Measurements from ENCODE around the gene MGAT5.

Gene MGAT5

GRCh38 chr2:134247679-134248078 lies 6.2 kb upstream of the MGAT5 start:
- Mint-ChIP-seq H3K4me3 (no peak overlapping the region), H3K27me3 (no peaks in the 10 kb centered on the region), H3K4me1 (peaks cover 85% of the 10 kb centered on the region), H3K9me3 (no peaks in the 10 kb centered on the region), H3K27ac (ENCODE audit: low read depth) (no peak overlapping the region), H3K36me3 (ENCODE audit: insufficient read depth) (peaks cover 4% of the 10 kb centered on the region)
- no peak for DNase-seq (ENCODE audit: low spot score in 2 of 2)
- ATAC-seq (replicated peaks; ENCODE audit: extremely low read depth, poor library complexity, severe bottlenecking), result no peak

- DNase-seq (ENCODE audit: low spot score in 2 of 2), result no peak
- H3K4me3 Mint-ChIP-seq, result no peak overlapping the region
- H3K4me1 Mint-ChIP-seq, result peaks cover 85% of the 10 kb centered on the region
- peaks cover 4% of the 10 kb centered on the region for H3K36me3 Mint-ChIP-seq (ENCODE audit: insufficient read depth)
- H3K27me3 Mint-ChIP-seq, result no peaks in the 10 kb centered on the region
- no peak for ATAC-seq (replicated peaks; ENCODE audit: extremely low read depth, poor library complexity, severe bottlenecking)
- H3K9me3 Mint-ChIP-seq, result no peaks in the 10 kb centered on the region
- H3K27ac Mint-ChIP-seq (ENCODE audit: low read depth), result no peak overlapping the region
Observed at GRCh38 chr2:134248913-134249312, 5.0 kb upstream of the MGAT5 start.

- DNase-seq (ENCODE audit: low spot score in 2 of 2), result no peak
- Mint-ChIP-seq H3K27me3 (no peaks in the 10 kb centered on the region), H3K9me3 (no peaks in the 10 kb centered on the region), H3K4me3 (peak overlapping the region; percentile 4), H3K4me1 (peaks cover 80% of the 10 kb centered on the region), H3K27ac (ENCODE audit: low read depth) (peak overlapping the region; percentile 1), H3K36me3 (ENCODE audit: insufficient read depth) (peaks cover 4% of the 10 kb centered on the region)
- ATAC-seq (replicated peaks; ENCODE audit: extremely low read depth, poor library complexity, severe bottlenecking), result peak; percentile 27
Observed at GRCh38 chr2:134249755-134250154, 4.1 kb upstream of the MGAT5 start.

DNA sequence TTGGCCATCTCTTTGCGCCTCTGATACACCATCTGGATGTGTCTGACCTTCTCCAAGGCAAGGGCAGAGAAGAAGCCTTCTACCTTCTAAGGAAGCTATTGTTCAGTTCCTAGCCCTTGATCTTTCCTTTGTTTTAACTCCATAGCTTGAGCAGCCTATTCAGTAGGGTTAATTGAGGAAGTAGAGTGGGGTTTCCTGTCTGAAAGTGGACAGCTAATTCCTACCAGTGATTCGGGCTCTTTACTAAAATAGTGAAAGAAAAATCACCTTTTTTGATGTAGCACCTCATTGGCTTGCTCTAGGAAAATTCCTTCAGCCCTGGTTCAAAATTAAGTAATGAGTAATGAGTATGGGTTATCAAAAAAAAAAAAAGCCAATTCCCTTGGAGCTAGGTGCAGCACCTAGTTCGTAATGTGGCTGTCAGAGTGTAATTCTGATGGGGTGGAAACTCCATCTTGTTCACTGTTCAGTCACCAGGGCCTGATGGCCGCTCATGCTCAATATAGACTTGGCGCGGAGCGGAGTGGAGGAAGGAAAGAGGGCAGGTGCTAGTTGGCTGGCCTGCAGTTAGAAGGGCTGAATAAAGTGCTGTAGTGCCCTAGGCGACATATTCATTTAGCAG lies 2.9 kb upstream of the MGAT5 start:
- no peak overlapping the region for H3K4me3 Mint-ChIP-seq
- DNase-seq (ENCODE audit: low spot score in 2 of 2) (no peak), ATAC-seq (replicated peaks; ENCODE audit: extremely low read depth, poor library complexity, severe bottlenecking) (no peak)
- H3K27ac Mint-ChIP-seq (ENCODE audit: low read depth), result no peak overlapping the region
- no peaks in the 10 kb centered on the region for H3K27me3 Mint-ChIP-seq
- H3K4me1 Mint-ChIP-seq, result peaks cover 75% of the 10 kb centered on the region
- no peaks in the 10 kb centered on the region for H3K9me3 Mint-ChIP-seq
- peaks cover 7% of the 10 kb centered on the region for H3K36me3 Mint-ChIP-seq (ENCODE audit: insufficient read depth)

DNA sequence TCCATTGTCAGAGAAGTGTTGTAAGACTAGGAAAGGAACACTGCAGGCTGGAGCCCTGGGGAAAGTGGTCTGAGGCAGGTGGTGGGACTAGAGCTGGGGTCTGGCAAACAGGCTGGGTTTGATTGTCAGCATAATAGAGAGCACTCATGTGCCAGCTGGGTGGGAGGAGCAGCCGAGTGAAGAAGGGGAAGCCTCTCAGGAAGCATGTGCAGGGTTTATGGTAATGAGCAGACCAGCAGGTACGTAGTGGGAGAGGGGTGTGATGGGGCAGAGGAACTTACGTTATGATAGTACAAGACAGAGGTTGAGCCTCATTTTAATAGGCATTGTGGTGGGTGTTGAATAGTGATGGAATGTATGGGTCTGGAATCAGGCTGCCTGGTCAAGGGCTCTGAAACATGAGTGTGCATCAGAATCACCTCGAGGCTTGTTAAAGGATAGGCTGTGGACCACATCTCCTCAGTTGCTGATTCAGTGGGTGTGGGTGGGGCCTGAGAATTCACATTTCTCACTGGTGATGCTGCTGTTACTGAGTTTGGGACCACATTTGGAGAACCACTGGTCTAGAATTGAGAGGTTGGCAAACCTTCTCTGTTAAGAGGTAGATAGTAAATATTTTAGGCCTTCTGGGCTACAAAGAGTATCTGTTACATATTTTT lies 1.7 kb upstream of the MGAT5 start:
- Mint-ChIP-seq H3K27me3 (no peaks in the 10 kb centered on the region), H3K9me3 (no peaks in the 10 kb centered on the region), H3K27ac (ENCODE audit: low read depth) (peak overlapping the region; percentile 58), H3K36me3 (ENCODE audit: insufficient read depth) (peaks cover 7% of the 10 kb centered on the region), H3K4me1 (peaks cover 68% of the 10 kb centered on the region), H3K4me3 (peak overlapping the region; percentile 10)
- ATAC-seq (replicated peaks; ENCODE audit: extremely low read depth, poor library complexity, severe bottlenecking) (peak; percentile 47), DNase-seq (ENCODE audit: low spot score in 2 of 2) (no peak)

- no peaks in the 10 kb centered on the region for H3K27me3 Mint-ChIP-seq
- no peak for DNase-seq (ENCODE audit: low spot score in 2 of 2)
- no peak overlapping the region for H3K27ac Mint-ChIP-seq (ENCODE audit: low read depth)
- H3K9me3 Mint-ChIP-seq, result no peaks in the 10 kb centered on the region
- peaks cover 72% of the 10 kb centered on the region for H3K4me1 Mint-ChIP-seq
- H3K36me3 Mint-ChIP-seq (ENCODE audit: insufficient read depth), result peaks cover 8% of the 10 kb centered on the region
- ATAC-seq (replicated peaks; ENCODE audit: extremely low read depth, poor library complexity, severe bottlenecking), result no peak
- no peak overlapping the region for H3K4me3 Mint-ChIP-seq
Observed at GRCh38 chr2:134253117-134253704, 661 bp upstream of the MGAT5 start.

DNA sequence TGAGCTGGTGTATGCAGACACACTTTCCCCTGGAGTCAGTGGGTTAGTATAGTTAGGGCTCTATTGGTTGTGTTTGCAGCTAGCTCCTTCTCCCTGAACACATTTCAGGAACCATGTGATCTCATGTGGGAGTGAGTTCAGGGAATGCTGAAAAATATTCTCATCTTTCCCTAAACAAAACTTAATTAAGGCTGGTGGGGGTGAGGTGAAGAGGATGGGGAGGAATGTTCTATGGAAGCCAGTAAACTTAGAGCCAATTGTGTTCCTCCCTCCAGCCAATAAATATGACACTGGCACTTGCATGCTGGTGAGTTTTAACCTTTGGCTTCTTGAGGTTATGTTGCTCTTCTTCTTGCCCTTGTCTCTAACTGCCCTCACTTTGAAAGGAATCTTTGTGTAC lies 952 bp downstream of the MGAT5 start:
- ATAC-seq (replicated peaks; ENCODE audit: extremely low read depth, poor library complexity, severe bottlenecking) (no peak), DNase-seq (ENCODE audit: low spot score in 2 of 2) (no peak)
- H3K27ac Mint-ChIP-seq (ENCODE audit: low read depth), result no peak overlapping the region
- H3K4me3 Mint-ChIP-seq, result no peak overlapping the region
- H3K4me1 Mint-ChIP-seq, result peaks cover 72% of the 10 kb centered on the region
- peaks cover 14% of the 10 kb centered on the region for H3K36me3 Mint-ChIP-seq (ENCODE audit: insufficient read depth)
- no peaks in the 10 kb centered on the region for H3K27me3 Mint-ChIP-seq
- no peaks in the 10 kb centered on the region for H3K9me3 Mint-ChIP-seq

DNA sequence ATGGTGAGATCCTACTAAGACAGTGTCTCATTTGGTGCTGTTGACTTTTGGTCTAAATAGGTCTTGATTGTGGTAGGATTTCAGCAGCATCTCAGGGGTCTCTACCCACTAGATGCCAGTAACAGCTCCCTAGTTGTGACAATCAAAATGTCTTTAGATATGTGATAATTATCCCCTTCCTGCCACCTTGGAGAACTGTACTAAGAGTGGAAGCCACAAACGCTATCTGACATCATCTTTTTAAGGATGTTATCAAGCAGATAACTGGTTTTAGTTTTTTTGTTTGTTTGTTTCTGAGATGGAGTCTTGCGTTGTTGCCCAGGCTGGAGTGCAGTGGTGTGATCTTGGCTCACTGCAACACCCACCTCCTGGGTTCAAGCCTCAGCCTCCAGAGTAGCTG lies 3.1 kb downstream of the MGAT5 start:
- Mint-ChIP-seq H3K27me3 (no peaks in the 10 kb centered on the region), H3K4me3 (peak overlapping the region; percentile 38), H3K9me3 (no peaks in the 10 kb centered on the region), H3K36me3 (ENCODE audit: insufficient read depth) (peaks cover 13% of the 10 kb centered on the region), H3K4me1 (peaks cover 71% of the 10 kb centered on the region), H3K27ac (ENCODE audit: low read depth) (no peak overlapping the region)
- DNase-seq (ENCODE audit: low spot score in 2 of 2) (no peak), ATAC-seq (replicated peaks; ENCODE audit: extremely low read depth, poor library complexity, severe bottlenecking) (no peak)

DNA sequence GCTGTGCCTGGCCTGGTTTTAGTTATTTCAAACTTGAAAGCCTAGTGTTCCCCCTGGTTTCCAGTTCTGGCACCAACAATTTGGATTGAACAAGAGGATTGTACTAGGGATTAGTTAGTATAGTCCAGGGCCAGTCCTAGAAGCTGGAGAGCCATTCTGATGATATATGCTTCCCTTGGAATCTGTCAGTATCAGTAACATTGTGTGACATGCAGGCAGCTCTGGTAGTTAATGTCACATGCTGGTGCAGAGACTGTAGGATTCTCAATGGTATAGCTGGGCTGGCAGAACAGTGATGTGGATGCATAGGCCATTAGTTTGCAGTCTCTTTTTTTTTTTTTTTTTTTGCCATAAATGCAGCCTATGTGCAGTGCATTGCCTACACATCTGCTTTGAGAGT lies 3.6 kb downstream of the MGAT5 start:
- Mint-ChIP-seq H3K27me3 (no peaks in the 10 kb centered on the region), H3K4me3 (peak overlapping the region; percentile 38), H3K27ac (ENCODE audit: low read depth) (no peak overlapping the region), H3K4me1 (peaks cover 69% of the 10 kb centered on the region), H3K36me3 (ENCODE audit: insufficient read depth) (peaks cover 15% of the 10 kb centered on the region), H3K9me3 (no peaks in the 10 kb centered on the region)
- DNase-seq (ENCODE audit: low spot score in 2 of 2), result no peak
- ATAC-seq (replicated peaks; ENCODE audit: extremely low read depth, poor library complexity, severe bottlenecking), result no peak

DNA sequence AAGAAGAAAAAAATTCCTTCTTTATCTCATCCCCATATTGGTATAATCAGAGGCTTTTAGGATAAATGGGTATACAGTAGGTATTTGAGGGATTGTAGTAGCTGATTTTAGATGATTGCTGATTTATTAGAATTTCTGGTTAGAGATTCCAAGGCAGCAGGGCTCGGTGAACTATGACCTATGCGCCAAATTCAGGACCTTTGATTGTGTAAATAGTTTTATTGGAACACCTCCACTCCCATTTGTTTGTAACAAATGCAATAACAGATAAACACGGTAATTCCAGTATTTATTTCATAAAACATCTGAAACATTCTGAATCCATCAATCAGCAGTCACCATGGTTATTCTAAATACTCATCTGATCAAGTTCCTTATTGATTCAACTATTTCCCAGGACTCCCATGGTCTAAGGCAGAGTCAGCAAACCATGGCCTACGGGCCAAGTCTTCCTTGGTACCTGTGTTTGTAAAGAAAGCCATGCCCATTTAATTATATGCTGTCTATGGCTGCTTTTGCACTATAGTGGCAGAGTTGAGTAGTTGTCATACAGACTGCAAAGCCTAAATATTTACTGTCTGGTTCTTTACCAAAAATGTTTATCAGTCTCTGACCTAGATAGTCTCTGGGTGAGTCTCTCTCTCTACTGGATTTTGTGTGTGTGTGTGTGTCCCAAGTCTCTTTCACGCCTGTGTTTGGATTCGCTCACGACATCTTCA lies 4.3 kb downstream of the MGAT5 start:
- DNase-seq (ENCODE audit: low spot score in 2 of 2) (no peak), ATAC-seq (replicated peaks; ENCODE audit: extremely low read depth, poor library complexity, severe bottlenecking) (no peak)
- Mint-ChIP-seq H3K36me3 (ENCODE audit: insufficient read depth) (peaks cover 15% of the 10 kb centered on the region), H3K4me1 (peaks cover 72% of the 10 kb centered on the region), H3K27me3 (no peaks in the 10 kb centered on the region), H3K27ac (ENCODE audit: low read depth) (peak overlapping the region; percentile 76), H3K4me3 (peak overlapping the region; percentile 51), H3K9me3 (no peaks in the 10 kb centered on the region)

DNA sequence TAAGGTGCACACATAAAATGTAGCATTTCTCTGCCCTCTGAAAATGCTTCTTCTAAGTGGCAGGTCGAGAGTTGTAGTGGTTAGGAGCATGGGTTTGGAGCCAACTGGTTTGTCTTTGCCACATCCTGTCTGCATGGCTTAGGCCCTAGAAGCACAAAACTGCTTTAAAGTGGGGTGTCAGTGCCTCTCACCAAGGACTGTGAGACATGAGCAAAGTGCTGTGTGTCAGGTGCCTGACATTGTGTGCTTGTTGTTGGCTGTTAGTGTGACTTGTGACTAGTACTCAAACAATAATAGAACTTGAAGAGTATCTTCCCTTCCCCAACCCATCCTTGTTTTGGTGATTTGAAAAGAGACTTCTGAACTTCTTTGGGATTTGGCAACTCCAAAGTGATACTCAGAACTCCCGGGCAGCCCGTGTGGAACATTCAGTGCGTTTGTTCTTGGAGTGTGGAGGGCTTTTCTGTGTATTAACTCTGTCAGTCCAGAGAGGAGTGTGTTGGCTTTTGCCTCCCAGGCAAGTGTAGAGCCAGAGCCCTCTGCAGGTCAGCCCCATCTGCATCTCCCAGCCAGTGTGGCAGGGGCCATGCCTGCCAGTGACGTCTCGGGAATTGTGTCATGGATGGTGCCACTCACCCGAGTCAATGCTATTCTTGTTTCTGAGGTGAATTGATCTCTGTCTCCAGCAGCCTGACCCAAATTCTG lies 5.0 kb downstream of the MGAT5 start:
- Mint-ChIP-seq H3K27ac (ENCODE audit: low read depth) (peak overlapping the region; percentile 76), H3K36me3 (ENCODE audit: insufficient read depth) (peaks cover 15% of the 10 kb centered on the region), H3K9me3 (no peaks in the 10 kb centered on the region), H3K4me1 (peaks cover 66% of the 10 kb centered on the region), H3K4me3 (peak overlapping the region; percentile 51), H3K27me3 (no peaks in the 10 kb centered on the region)
- ATAC-seq (replicated peaks; ENCODE audit: extremely low read depth, poor library complexity, severe bottlenecking) (peak; percentile 97), DNase-seq (ENCODE audit: low spot score in 2 of 2) (peak in 1 of 2 donors; percentile 71)

DNA sequence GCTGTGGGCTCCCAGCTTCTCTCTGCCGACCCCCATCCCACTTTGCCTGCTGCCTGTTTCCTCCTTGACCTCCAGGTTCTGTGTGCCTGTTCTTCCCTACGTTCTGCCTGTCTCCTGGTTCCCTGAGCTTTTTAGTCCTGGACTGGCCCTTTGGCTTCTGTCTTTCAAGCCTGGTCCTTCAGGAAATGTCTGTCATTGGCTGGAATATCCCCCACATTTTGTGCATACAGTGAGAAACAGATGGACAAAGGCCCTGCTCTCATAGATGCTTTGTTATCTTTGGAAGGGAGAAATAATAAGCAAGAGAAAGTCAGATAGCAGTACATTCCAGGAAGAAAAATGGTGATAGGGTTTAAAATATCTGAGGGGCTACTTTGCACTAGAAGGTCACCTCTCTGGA lies 5.7 kb downstream of the MGAT5 start:
- H3K4me3 Mint-ChIP-seq, result peak overlapping the region; percentile 51
- H3K4me1 Mint-ChIP-seq, result peaks cover 63% of the 10 kb centered on the region

More for the DNA sequence above, 5.7 kb downstream of the MGAT5 start:
- Mint-ChIP-seq H3K27me3 (no peaks in the 10 kb centered on the region), H3K27ac (ENCODE audit: low read depth) (peak overlapping the region; percentile 76), H3K9me3 (no peaks in the 10 kb centered on the region), H3K36me3 (ENCODE audit: insufficient read depth) (peaks cover 17% of the 10 kb centered on the region)
- ATAC-seq (replicated peaks; ENCODE audit: extremely low read depth, poor library complexity, severe bottlenecking) (no peak), DNase-seq (ENCODE audit: low spot score in 2 of 2) (no peak)
